GM12872 (cell line): ENCODE results near the gene GLB1L2.

Experiments used
- TF ChIP-seq, protein P1 (sequence below): IDR thresholded peaks from 3 replicates; pipeline ENCODE4 v1.5.1; 2011; ENCODE audit warnings: low read depth, mild to moderate bottlenecking, low read length, moderate library complexity; ENCODE audit not compliant: insufficient read depth

The GLB1L2 gene

DNA sequence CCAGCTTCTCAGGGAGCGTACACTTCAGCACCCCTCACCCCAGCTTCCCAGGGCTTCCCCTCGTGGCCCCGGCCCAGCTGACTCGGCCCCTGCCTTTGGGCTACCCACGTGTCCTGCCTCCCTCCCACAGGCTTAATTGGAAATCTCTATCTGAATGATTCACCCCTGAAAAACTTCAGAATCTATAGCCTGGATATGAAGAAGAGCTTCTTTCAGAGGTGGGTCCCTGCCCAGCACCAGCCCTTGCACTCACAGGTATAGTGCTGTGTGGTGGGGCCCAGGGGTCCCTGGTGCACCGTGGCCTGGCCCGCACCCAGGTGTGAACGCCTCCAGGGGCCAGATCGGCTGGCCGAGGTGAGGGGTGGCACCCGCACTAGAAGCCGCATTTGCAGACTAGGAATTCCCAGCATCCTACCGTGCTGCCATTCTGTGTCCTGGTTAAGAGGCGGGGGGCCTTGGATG lies 41.8 kb downstream of the GLB1L2 start:
- TF ChIP-seq, protein P1, sequence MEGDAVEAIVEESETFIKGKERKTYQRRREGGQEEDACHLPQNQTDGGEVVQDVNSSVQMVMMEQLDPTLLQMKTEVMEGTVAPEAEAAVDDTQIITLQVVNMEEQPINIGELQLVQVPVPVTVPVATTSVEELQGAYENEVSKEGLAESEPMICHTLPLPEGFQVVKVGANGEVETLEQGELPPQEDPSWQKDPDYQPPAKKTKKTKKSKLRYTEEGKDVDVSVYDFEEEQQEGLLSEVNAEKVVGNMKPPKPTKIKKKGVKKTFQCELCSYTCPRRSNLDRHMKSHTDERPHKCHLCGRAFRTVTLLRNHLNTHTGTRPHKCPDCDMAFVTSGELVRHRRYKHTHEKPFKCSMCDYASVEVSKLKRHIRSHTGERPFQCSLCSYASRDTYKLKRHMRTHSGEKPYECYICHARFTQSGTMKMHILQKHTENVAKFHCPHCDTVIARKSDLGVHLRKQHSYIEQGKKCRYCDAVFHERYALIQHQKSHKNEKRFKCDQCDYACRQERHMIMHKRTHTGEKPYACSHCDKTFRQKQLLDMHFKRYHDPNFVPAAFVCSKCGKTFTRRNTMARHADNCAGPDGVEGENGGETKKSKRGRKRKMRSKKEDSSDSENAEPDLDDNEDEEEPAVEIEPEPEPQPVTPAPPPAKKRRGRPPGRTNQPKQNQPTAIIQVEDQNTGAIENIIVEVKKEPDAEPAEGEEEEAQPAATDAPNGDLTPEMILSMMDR = no peak

DNA sequence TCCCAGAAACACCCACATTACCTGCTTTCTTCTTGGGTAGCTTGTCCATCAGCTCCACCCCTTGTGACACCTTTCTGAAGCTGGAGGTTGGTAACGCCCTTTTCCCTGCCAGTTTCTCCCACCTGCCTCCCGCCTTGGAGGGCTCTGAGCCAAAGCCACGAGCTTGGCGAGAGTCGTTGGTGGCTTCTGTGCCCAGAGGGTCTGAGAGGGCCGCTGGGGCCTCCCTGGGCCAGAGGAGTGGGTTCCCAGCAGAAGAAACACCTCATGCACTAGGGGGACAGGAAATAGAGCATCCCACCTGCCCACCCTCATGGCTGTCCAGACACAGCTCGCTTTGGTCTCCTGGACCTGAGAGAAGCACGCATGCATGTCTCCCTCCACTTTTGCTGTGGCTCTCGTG lies 42.4 kb downstream of the GLB1L2 start:
- TF ChIP-seq, protein P1 = no peak

DNA sequence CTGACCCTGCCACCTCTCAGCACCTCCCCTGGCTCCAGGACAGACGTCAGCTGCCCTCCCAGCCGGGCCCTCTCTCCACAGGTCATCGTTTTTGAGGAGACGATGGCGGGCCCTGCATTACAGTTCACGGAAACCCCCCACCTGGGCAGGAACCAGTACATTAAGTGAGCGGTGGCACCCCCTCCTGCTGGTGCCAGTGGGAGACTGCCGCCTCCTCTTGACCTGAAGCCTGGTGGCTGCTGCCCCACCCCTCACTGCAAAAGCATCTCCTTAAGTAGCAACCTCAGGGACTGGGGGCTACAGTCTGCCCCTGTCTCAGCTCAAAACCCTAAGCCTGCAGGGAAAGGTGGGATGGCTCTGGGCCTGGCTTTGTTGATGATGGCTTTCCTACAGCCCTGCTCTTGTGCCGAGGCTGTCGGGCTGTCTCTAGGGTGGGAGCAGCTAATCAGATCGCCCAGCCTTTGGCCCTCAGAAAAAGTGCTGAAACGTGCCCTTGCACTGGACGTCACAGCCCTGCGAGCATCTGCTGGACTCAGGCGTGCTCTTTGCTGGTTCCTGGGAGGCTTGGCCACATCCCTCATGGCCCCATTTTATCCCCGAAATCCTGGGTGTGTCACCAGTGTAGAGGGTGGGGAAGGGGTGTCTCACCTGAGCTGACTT lies 43.2 kb downstream of the GLB1L2 start:
- TF ChIP-seq, protein P1 = no peak

DNA sequence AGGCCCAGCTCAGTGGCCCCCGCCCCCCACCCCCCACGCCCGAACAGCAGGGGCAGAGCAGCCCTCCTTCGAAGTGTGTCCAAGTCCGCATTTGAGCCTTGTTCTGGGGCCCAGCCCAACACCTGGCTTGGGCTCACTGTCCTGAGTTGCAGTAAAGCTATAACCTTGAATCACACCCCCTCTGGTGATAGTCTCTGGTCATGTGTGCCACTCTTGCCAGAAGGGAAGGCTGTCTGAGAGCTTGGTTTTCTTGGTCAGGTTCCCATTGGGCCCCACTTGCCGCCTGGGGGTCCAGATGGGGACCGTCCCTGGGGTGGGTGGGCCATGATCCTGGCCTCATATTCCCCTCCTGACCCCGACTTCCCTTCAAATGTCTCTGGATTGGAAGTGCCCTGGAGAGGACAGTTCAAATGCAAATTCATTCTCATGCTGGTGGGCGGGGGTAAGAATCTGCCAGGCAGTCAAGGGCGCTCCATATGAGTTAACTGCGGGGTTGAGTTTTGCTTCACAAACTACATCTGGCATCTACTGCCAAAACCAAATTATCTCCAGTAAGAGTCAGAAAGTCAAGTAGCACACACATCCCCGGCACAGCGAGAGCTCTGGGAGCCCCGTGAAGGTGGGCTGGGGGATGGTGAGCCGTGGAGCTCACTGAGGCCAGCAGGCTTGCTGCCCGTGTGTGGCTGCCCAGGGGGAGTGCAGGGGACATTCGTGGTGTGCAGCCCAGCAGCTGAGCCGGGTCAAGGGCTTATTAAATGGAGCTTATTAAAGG lies 44.5 kb downstream of the GLB1L2 start:
- TF ChIP-seq, protein P1 = no peak

DNA sequence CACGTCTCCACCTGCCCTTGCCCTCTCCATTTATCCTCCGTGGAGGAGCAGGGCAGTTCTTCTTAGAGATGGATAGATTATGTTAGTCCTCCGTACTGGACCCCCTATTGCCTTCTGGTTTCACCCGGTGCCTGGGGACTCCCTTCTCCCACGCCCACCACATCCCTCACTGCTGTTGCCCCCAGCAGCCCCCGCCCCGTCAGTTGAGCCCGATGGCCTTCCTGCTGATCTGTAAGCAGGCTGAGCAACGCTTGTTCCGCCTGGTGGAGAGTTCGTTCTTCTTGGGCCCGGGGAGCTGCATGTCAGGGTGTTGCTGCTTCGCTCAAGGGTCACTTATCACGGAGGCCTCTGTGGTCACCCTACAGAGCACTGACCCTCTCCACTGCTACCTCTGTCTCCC lies 46.1 kb downstream of the GLB1L2 start:
- TF ChIP-seq, protein P1 = no peak

DNA sequence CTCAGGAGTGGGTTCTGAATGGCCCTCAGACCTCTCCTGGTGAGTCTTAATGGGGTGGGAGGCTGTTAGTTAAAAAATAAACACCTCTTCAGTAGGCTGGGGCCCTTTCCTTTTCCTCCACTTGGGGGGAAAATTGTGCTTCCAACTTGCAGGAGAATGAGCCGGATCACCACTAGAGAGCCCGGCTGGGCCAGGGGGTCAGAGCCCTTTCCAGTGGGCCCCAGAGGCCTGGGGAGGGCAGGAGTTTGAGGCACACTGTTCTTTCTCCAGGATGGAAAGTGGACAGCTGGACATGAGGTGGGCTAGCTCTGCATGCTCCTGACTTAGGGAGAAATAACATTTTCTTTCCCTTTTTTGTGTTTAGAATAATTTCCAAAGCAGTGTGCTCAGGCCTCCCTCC lies 47.5 kb downstream of the GLB1L2 start:
- TF ChIP-seq, protein P1 = no peak

DNA sequence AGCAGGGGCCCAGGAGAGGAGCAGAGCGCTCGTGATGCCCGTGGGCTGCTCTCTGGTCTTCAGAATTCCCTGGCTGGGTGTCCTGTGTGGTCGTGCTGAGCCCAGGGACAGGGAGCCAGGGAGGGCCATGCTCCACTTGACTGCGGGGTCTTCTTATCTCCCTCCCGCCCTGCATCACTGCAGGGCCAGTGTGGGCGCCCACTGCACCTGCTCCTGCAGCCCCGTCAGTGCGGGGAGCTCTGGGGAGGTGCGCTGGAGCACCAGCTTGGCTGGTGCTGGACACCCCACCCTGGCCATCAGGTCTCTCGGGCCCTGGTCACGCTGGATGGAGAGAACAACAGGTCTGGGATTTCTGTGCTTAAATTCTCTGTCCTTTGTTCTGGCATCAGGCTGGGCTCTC lies 48.4 kb downstream of the GLB1L2 start:
- TF ChIP-seq, protein P1 = no peak
